Measurements from ENCODE around the gene LTB4R2.

The LTB4R2 gene

DNA sequence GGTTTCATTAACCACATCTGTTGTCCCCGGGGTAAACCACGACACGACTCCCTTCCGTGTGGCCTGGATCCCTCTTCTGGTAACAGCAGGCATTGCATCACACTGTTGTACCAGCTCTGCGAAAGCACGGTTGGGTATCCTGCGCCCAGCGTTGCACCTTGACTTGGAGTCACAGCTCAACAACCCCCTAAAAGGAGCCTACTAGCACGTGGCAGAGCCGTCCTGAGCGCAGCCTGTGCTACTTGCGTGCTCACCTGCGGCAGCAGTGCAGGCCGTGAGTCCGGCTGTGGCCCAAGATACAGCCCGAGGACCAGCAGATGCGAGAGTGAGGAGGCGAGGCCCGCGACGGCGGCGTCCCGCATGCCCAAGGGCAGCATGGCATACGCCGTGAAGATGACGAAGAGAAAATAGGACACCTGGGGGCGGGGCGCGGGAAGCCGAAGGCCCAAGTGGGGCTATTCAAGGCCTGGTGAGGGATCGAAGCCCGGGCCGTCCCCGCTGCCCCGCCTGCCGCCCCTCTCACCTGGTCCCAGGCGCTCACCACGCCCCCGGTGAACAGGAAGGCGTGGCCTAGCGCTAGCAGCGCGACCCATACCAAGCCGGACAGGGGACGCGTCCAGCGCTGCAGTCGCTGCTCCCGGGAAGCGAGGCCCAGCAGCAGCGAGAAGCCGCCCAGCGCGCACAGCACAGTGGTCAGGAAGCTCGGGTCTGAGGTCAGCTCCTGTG lies 22.5 kb downstream of the LTB4R2 start:
- Histone ChIP-seq H3K27me3 (ENCODE audit: control insufficient read depth, insufficient read depth, low read length) (peaks cover 24% of the 10 kb centered on the region), H3K4me1 (ENCODE audit: control insufficient read depth, insufficient read depth, low read length) (peaks cover 34% of the 10 kb centered on the region), H3K4me3 (ENCODE audit: low read length) (no peak overlapping the region), H3K36me3 (ENCODE audit: control insufficient read depth, insufficient read depth, low read length) (no peaks in the 10 kb centered on the region), H3K9ac (ENCODE audit: low read length) (no peak overlapping the region), H3K9me3 (ENCODE audit: control insufficient read depth, low read length) (no peaks in the 10 kb centered on the region)

DNA sequence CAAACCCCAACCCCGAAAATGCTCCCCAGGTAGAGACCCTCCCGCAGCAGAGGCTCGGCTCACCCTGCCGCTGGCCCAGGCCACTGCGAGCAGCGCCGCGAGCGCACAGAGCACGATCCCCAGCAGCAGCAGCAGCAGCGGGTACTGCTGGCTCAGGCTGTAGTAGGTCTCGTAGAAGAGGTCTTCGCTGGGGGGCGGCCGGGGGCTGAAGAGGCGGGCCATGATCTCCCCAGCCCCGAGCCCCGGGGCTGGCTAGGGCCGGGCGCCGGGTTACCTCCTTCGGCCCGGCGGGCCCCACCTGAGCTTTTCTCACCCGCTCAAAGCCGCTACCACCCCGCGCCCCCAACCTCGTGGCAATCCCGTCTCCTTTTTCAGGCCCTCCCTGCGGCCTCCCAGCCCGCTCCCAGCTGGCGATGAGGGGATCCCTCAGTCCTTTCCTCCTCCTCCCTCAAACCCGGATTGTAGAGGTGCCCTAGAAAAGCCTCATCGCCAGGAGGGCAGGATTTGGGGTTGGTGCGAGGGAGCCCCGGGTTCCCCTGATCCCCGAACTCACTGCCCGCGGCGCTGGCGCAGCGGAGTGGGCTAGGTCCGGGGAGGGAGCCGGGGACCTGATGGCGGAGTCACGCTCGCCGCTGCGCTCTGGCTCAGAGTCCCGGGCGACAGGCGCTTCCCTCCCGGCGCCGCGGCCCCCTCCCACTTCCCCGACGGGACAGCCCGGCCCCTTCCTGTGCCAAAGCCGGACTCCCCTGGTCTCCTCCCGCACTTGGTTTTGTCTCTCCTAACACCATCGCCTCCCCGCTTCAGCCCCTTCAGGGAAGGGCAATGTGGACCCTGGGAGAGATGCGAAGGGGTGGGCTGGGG lies 24.7 kb downstream of the LTB4R2 start, which contains the start of gene ADCY4:
Gene ADCY4, minus strand, starts transcription at position 641 of the 861 bp plus-strand sequence. Its CDS starts 419 bp downstream, at position 222.
- no peaks in the 10 kb centered on the region for H3K9me3 ChIP-seq (ENCODE audit: control insufficient read depth, low read length)
- peak within 1 kb of the TSS; percentile 60 for H3K9ac ChIP-seq (ENCODE audit: low read length)
- H3K36me3 ChIP-seq (ENCODE audit: control insufficient read depth, insufficient read depth, low read length): peaks cover 5% of the 10 kb centered on the region
- H3K27me3 ChIP-seq (ENCODE audit: control insufficient read depth, insufficient read depth, low read length): peaks cover 19% of the 10 kb centered on the region
- H3K4me3 ChIP-seq (ENCODE audit: low read length): peak within 1 kb of the TSS; percentile 22
- H3K4me1 ChIP-seq (ENCODE audit: control insufficient read depth, insufficient read depth, low read length): peaks cover 50% of the 10 kb centered on the region

GRCh38 chr14:24335461-24336171 lies 25.7 kb downstream of the LTB4R2 start:
- Histone ChIP-seq H3K9me3 (ENCODE audit: control insufficient read depth, low read length) (no peaks in the 10 kb centered on the region), H3K4me1 (ENCODE audit: control insufficient read depth, insufficient read depth, low read length) (peaks cover 55% of the 10 kb centered on the region), H3K27me3 (ENCODE audit: control insufficient read depth, insufficient read depth, low read length) (peaks cover 19% of the 10 kb centered on the region), H3K4me3 (ENCODE audit: low read length) (no peak overlapping the region), H3K36me3 (ENCODE audit: control insufficient read depth, insufficient read depth, low read length) (peaks cover 5% of the 10 kb centered on the region), H3K9ac (ENCODE audit: low read length) (no peak overlapping the region)

DNA sequence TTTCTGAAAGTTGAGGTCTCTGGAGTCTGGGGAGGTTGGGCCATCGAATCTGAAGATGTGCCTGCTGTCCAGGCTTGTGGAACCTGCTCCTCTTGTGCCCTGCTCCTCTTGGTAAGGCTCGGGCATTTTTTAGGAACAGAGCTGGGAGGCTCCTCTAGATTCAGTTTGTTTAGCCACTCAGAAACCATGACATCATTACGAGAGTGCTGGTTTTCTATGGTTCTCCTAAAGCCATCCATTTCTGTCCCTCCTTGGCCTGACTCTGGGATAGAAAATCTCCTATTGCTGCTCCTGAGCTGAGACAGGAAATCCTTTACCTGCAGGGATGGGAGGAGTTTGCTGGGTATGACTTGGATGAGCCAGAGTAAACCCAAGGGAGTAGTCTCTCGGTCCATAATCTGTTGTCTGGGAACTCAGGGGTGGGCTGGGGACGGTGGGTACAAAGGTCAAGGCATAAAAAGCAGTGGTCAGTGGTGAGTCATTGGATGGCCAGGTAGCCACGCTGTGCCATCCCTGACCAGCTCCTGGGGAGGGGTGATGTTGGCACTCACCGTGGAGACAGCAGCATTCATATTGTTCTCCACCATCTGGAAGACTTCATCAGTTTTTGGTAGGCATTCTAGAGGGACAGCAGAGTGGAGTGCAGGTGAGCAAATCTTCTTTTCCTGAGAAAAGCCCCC lies 27.3 kb downstream of the LTB4R2 start:
- Histone ChIP-seq H3K4me3 (ENCODE audit: low read length) (no peak overlapping the region), H3K36me3 (ENCODE audit: control insufficient read depth, insufficient read depth, low read length) (peaks cover 5% of the 10 kb centered on the region), H3K9me3 (ENCODE audit: control insufficient read depth, low read length) (no peaks in the 10 kb centered on the region), H3K27me3 (ENCODE audit: control insufficient read depth, insufficient read depth, low read length) (peaks cover 19% of the 10 kb centered on the region), H3K9ac (ENCODE audit: low read length) (no peak overlapping the region), H3K4me1 (ENCODE audit: control insufficient read depth, insufficient read depth, low read length) (peaks cover 54% of the 10 kb centered on the region)

GRCh38 chr14:24337824-24338175 lies 27.9 kb downstream of the LTB4R2 start:
- H3K9me3 ChIP-seq (ENCODE audit: control insufficient read depth, low read length): no peaks in the 10 kb centered on the region
- H3K27me3 ChIP-seq (ENCODE audit: control insufficient read depth, insufficient read depth, low read length): peaks cover 19% of the 10 kb centered on the region
- H3K9ac ChIP-seq (ENCODE audit: low read length): no peak overlapping the region
- peaks cover 5% of the 10 kb centered on the region for H3K36me3 ChIP-seq (ENCODE audit: control insufficient read depth, insufficient read depth, low read length)
- peaks cover 49% of the 10 kb centered on the region for H3K4me1 ChIP-seq (ENCODE audit: control insufficient read depth, insufficient read depth, low read length)
- H3K4me3 ChIP-seq (ENCODE audit: low read length): no peak overlapping the region

GRCh38 chr14:24338843-24339242 lies 28.9 kb downstream of the LTB4R2 start:
- peaks cover 5% of the 10 kb centered on the region for H3K36me3 ChIP-seq (ENCODE audit: control insufficient read depth, insufficient read depth, low read length)
- peaks cover 13% of the 10 kb centered on the region for H3K27me3 ChIP-seq (ENCODE audit: control insufficient read depth, insufficient read depth, low read length)
- peaks cover 39% of the 10 kb centered on the region for H3K4me1 ChIP-seq (ENCODE audit: control insufficient read depth, insufficient read depth, low read length)
- no peaks in the 10 kb centered on the region for H3K9me3 ChIP-seq (ENCODE audit: control insufficient read depth, low read length)
- H3K4me3 ChIP-seq (ENCODE audit: low read length): peak overlapping the region; percentile 93
- peak overlapping the region; percentile 91 for H3K9ac ChIP-seq (ENCODE audit: low read length)

GRCh38 chr14:24339284-24340151 lies 29.6 kb downstream of the LTB4R2 start, which contains the start of gene RIPK3:
RIPK3 (minus strand) TSS chr14:24339991; CDS start chr14:24339826, 165 bp downstream.
- H3K4me1 ChIP-seq (ENCODE audit: control insufficient read depth, insufficient read depth, low read length): peaks cover 32% of the 10 kb centered on the region
- H3K9me3 ChIP-seq (ENCODE audit: control insufficient read depth, low read length): no peaks in the 10 kb centered on the region
- H3K36me3 ChIP-seq (ENCODE audit: control insufficient read depth, insufficient read depth, low read length): peaks cover 5% of the 10 kb centered on the region
- H3K27me3 ChIP-seq (ENCODE audit: control insufficient read depth, insufficient read depth, low read length): peaks cover 7% of the 10 kb centered on the region
- peak within 1 kb of the TSS; percentile 93 for H3K4me3 ChIP-seq (ENCODE audit: low read length)
- peak within 1 kb of the TSS; percentile 91 for H3K9ac ChIP-seq (ENCODE audit: low read length)

- Histone ChIP-seq H3K36me3 (ENCODE audit: control insufficient read depth, insufficient read depth, low read length) (peaks cover 5% of the 10 kb centered on the region), H3K4me3 (ENCODE audit: low read length) (no peak overlapping the region), H3K27me3 (ENCODE audit: control insufficient read depth, insufficient read depth, low read length) (no peaks in the 10 kb centered on the region), H3K4me1 (ENCODE audit: control insufficient read depth, insufficient read depth, low read length) (peaks cover 26% of the 10 kb centered on the region), H3K9ac (ENCODE audit: low read length) (no peak overlapping the region), H3K9me3 (ENCODE audit: control insufficient read depth, low read length) (no peaks in the 10 kb centered on the region)
These were observed 30.7 kb downstream of the LTB4R2 start for GRCh38 chr14:24340606-24341005.

- Histone ChIP-seq H3K36me3 (ENCODE audit: control insufficient read depth, insufficient read depth, low read length) (peaks cover 5% of the 10 kb centered on the region), H3K27me3 (ENCODE audit: control insufficient read depth, insufficient read depth, low read length) (no peaks in the 10 kb centered on the region), H3K9me3 (ENCODE audit: control insufficient read depth, low read length) (no peaks in the 10 kb centered on the region), H3K4me3 (ENCODE audit: low read length) (no peak overlapping the region), H3K9ac (ENCODE audit: low read length) (no peak overlapping the region), H3K4me1 (ENCODE audit: control insufficient read depth, insufficient read depth, low read length) (peaks cover 29% of the 10 kb centered on the region)
These were observed 32.9 kb downstream of the LTB4R2 start for GRCh38 chr14:24342889-24343288.

GRCh38 chr14:24343795-24344660 lies 34.1 kb downstream of the LTB4R2 start:
- Histone ChIP-seq H3K4me1 (ENCODE audit: control insufficient read depth, insufficient read depth, low read length) (peaks cover 18% of the 10 kb centered on the region), H3K27me3 (ENCODE audit: control insufficient read depth, insufficient read depth, low read length) (no peaks in the 10 kb centered on the region), H3K36me3 (ENCODE audit: control insufficient read depth, insufficient read depth, low read length) (no peaks in the 10 kb centered on the region), H3K4me3 (ENCODE audit: low read length) (no peak overlapping the region), H3K9ac (ENCODE audit: low read length) (no peak overlapping the region), H3K9me3 (ENCODE audit: control insufficient read depth, low read length) (no peaks in the 10 kb centered on the region)
